Measurements from ENCODE around the gene TMLHE.
"Not testable (repeated sequence)": the region's sequence is repeated elsewhere in the genome, so short reads cannot be mapped to it uniquely, and the experiment has no call there.

GRCh38 chrX:155458471-155458870, 154.3 kb downstream of the TMLHE start, which contains the start of gene F8A3:
- TF ChIP-seq POLR2A, CTCF (IDR thresholded peaks at IDR 0.05): not testable (repeated sequence)

Data from thyroid gland (tissue), 4 donors.